SK-N-SH (cell line): ENCODE results near the gene ADRM1. TPM values are rescaled to one million over a fixed set of nuclear protein-coding genes. Genes with fewer than 3 reads are reported as not detected.

Experiments
- CTCF ChIA-PET: fragments of 300-600, 350-600 bp; formaldehyde crosslinking; extraction: SDS; loops from one replicate; lab custom pipeline; 2021; lab: Yijun Ruan, JAX
- POLR2A ChIA-PET: fragments of 350-600 bp; sonication (Branson Sonifier 250); formaldehyde crosslinking; extraction: SDS; loops from one replicate; lab custom pipeline; 2020; ENCODE audit warnings: antibody characterized with exemption, inconsistent platforms; lab: Yijun Ruan, JAX
- DNase-seq: peaks from one replicate; pipeline ENCODE4 v3.0.0; 2012
- H2AFZ ChIP-seq: fragments of 200-600 bp; sonication (generic); 2 replicates; pipeline ENCODE4 v1.8.1; 2016; ENCODE audit warnings: antibody characterized with exemption, mild to moderate bottlenecking, low read depth
- H3F3A ChIP-seq: fragments of 200-600 bp; sonication (generic); replicated peaks from 2 replicates; pipeline ENCODE3; 2016; ENCODE audit warnings: antibody characterized with exemption, mild to moderate bottlenecking; ENCODE audit not compliant: insufficient read depth
- H3K27ac ChIP-seq, 2 experiments: fragments of 200-500 bp in 1 of 2; fragments of 200-600 bp in 1 of 2; sonication (Bioruptor generic) in 1 of 2; sonication (generic), shearing (Covaris generic) in 1 of 2; 2 replicates each; pipeline versions ENCODE4 v1.5.1 to v1.6.1; 2014 to 2016; ENCODE audit warnings: low read depth in 2 of 2, inconsistent platforms in 1 of 2, low read length in 1 of 2, mild to moderate bottlenecking in 1 of 2, mixed read lengths in 1 of 2
- H3K27me3 ChIP-seq: fragments of 200-600 bp; sonication (generic), shearing (Covaris generic); 2 replicates; pipeline ENCODE4 v1.6.1; 2016; ENCODE audit warnings: mixed run types; ENCODE audit not compliant: insufficient read depth
- H3K36me3 ChIP-seq, 2 experiments: fragments of 200-500 bp in 1 of 2; fragments of 200-600 bp in 1 of 2; sonication (Bioruptor generic) in 1 of 2; sonication (generic) in 1 of 2; replicated peaks in 1 of 2; 2 replicates each; pipeline versions ENCODE3 to v1.5.1; 2014 to 2016; ENCODE audit warnings: low read length in 1 of 2, mild to moderate bottlenecking in 1 of 2; ENCODE audit not compliant: insufficient read depth in 2 of 2, control insufficient read depth in 1 of 2
- H3K4me1 ChIP-seq, 2 experiments: fragments of 200-500 bp in 1 of 2; fragments of 200-600 bp in 1 of 2; sonication (Bioruptor generic) in 1 of 2; sonication (generic), shearing (Covaris generic) in 1 of 2; 2 replicates each; pipeline versions ENCODE4 v1.5.1 to v1.6.1; 2014 to 2016; ENCODE audit warnings: low read depth in 1 of 2, low read length in 1 of 2, mixed run types in 1 of 2; ENCODE audit not compliant: insufficient read depth in 2 of 2, control insufficient read depth in 1 of 2
- H3K4me2 ChIP-seq: fragments of 200-600 bp; sonication (generic), shearing (Covaris generic); 2 replicates; pipeline ENCODE4 v1.6.1; 2017; ENCODE audit warnings: mixed run types
- H3K4me3 ChIP-seq, 2 experiments: fragments of 200-500 bp in 1 of 2; fragments of 200-600 bp in 1 of 2; sonication (Bioruptor generic) in 1 of 2; sonication (generic), shearing (Covaris generic) in 1 of 2; 2 replicates each; pipeline versions ENCODE4 v1.5.1 to v1.8.1; 2014 to 2016; ENCODE audit warnings: low read depth in 2 of 2, inconsistent platforms in 1 of 2, low read length in 1 of 2, mild to moderate bottlenecking in 1 of 2, mixed read lengths in 1 of 2, moderate library complexity in 1 of 2
- H3K79me2 ChIP-seq: fragments of 200-600 bp; sonication (generic); 2 replicates; pipeline ENCODE4 v1.8.1; 2017; ENCODE audit warnings: mild to moderate bottlenecking; ENCODE audit not compliant: insufficient read depth
- H3K9ac ChIP-seq: fragments of 200-600 bp; sonication (generic); 2 replicates; pipeline ENCODE4 v1.6.1; 2017; ENCODE audit warnings: mixed run types
- H3K9me2 ChIP-seq: fragments of 200-600 bp; sonication (generic); 2 replicates; pipeline ENCODE4 v1.6.1; 2017; ENCODE audit warnings: mixed run types
- H3K9me3 ChIP-seq: fragments of 200-600 bp; sonication (generic); 2 replicates; pipeline ENCODE4 v1.6.1; 2017; ENCODE audit warnings: mixed run types, mild to moderate bottlenecking, moderate library complexity
- H4K20me1 ChIP-seq: fragments of 200-600 bp; sonication (generic); 2 replicates; pipeline ENCODE4 v1.6.1; 2017; ENCODE audit warnings: mild to moderate bottlenecking, mixed run types; ENCODE audit not compliant: insufficient read depth
- CHD2 ChIP-seq: fragments of 150-350 bp; IDR thresholded peaks from 2 replicates; pipeline ENCODE4 v1.6.1; 2018; ENCODE audit warnings: low read length; ENCODE audit not compliant: partially characterized antibody
- ELF1 ChIP-seq: IDR thresholded peaks from 2 replicates; pipeline ENCODE4 v1.4.0; 2012
- EP300 ChIP-seq, 2 experiments: IDR thresholded peaks; 2 replicates each; pipeline versions ENCODE4 v1.4.0 to v1.6.1; 2012; ENCODE audit warnings: borderline replicate concordance in 1 of 2, low read depth in 1 of 2, low read length in 1 of 2
- EZH2phosphoT487 ChIP-seq: fragments of 200-600 bp; sonication (generic); IDR thresholded peaks from 2 replicates; pipeline ENCODE4 v1.6.1; 2017; ENCODE audit warnings: low read depth, mixed run types, mild to moderate bottlenecking, antibody characterized with exemption, moderate library complexity, borderline replicate concordance
- FOXJ3 ChIP-seq: sonication (generic); formaldehyde crosslinking; IDR thresholded peaks from 2 replicates; pipeline ENCODE4 v1.5.1; 2020; ENCODE audit warnings: mild to moderate bottlenecking, missing genetic modification reagents
- GABPA ChIP-seq: IDR thresholded peaks from 2 replicates; pipeline ENCODE4 v1.4.0; 2012; ENCODE audit warnings: low read depth, mild to moderate bottlenecking
- GATA2 ChIP-seq: sonication (generic); formaldehyde crosslinking; IDR thresholded peaks from 2 replicates; pipeline ENCODE4 v1.5.0; 2020; ENCODE audit warnings: mild to moderate bottlenecking, missing genetic modification reagents
- JUND ChIP-seq: IDR thresholded peaks from 2 replicates; pipeline ENCODE4 v1.4.0; 2012
- MEF2A ChIP-seq: IDR thresholded peaks from 2 replicates; pipeline ENCODE4 v1.4.0; 2012; ENCODE audit warnings: low read depth, borderline replicate concordance
- MXI1 ChIP-seq: IDR thresholded peaks from 2 replicates; pipeline ENCODE4 v1.6.1; 2012; ENCODE audit warnings: mild to moderate bottlenecking, low read depth, low read length, improper control_type of control experiment
- NFIC ChIP-seq: IDR thresholded peaks from 2 replicates; pipeline ENCODE4 v1.4.0; 2012; ENCODE audit warnings: borderline replicate concordance
- NRF1 ChIP-seq: IDR thresholded peaks from 2 replicates; pipeline ENCODE4 v1.6.1; 2012; ENCODE audit warnings: low read depth, mild to moderate bottlenecking, low read length
- RFX5 ChIP-seq: IDR thresholded peaks from 2 replicates; pipeline ENCODE4 v1.6.1; 2012; ENCODE audit warnings: mild to moderate bottlenecking, improper control_type of control experiment, low read length
- TAF1 ChIP-seq: IDR thresholded peaks from 2 replicates; pipeline ENCODE4 v1.6.1; 2012; ENCODE audit warnings: low read depth, mild to moderate bottlenecking, low read length, moderate library complexity, borderline replicate concordance
- TCF12 ChIP-seq: IDR thresholded peaks from 2 replicates; pipeline ENCODE4 v1.4.0; 2012
- TEAD4 ChIP-seq: IDR thresholded peaks from 2 replicates; pipeline ENCODE4 v1.4.0; 2012; ENCODE audit warnings: mild to moderate bottlenecking, borderline replicate concordance; ENCODE audit not compliant: insufficient read depth
- YY1 ChIP-seq: IDR thresholded peaks from 2 replicates; pipeline ENCODE4 v1.4.0; 2012; ENCODE audit warnings: low read depth, mild to moderate bottlenecking
- WGBS: methylation state at CpG from one replicate; pipeline ENCODE4 v1.1.6; 2017; ENCODE audit warnings: low lambda C conversion rate; 5-methylcytosine and 5-hydroxymethylcytosine counted together
- polyA plus RNA-seq, 3 experiments: library from polyadenylated mRNA; depleted of rRNA; stranded (reverse); fragments of >200 nt; gene quantifications; 2 replicates each; pipeline ENCODE4 v1.2.3, GENCODE V29; 2012
- TF ChIP-seq, protein P1 (sequence below): fragments of 200-600 bp; sonication (generic); IDR thresholded peaks from 2 replicates; pipeline ENCODE4 v1.6.1; 2017; ENCODE audit warnings: antibody characterized with exemption, mild to moderate bottlenecking, moderate library complexity
- TF ChIP-seq, protein P2 (sequence below): IDR thresholded peaks from 2 replicates; pipeline ENCODE4 v1.6.1; 2012; ENCODE audit warnings: mild to moderate bottlenecking, low read depth, low read length, moderate library complexity

ADRM1 gene
- polyA plus RNA-seq, 1 of the 3 experiments (the other 2 are of a cell fraction) = 142 TPM

DNA sequence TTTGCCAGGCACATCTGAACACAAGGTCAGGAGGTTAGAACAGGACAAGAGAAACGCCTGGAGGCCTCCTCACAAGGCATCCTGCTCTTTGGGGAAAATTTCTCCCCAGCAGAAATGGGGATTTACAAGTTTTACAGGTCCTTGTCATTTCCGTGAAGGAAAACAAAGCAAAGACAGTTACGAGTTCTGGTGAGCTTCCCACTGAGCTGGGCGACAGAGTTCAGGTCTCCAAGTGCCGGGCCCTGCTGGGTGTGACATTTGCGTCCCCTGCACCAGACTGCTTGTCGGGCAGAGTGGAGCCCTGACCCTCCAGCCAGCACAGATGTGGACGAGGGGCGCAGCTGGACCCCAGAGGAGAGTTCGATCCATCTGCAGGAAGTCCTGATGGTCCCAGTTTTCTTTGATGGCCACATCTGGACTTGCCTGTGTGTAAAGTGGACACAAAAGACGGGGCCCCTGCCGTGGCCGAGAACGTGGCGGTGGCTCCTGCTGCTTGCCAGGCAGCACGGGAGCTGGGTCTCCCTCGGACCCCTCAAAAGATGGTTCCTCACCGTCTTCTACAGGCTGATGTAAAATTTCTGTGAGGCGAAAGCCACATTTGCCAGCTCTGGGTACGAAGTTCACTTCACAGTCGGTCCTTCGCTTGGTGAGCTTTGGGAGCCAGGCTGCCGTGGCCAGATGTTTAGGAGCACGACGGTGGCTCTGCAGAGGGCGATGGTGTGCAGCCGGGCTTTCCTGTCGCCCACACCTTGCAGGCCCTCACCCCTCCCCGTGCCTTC lies 5.2 kb upstream of the ADRM1 start:
- Histone ChIP-seq H3K79me2 (no peaks in the 10 kb centered on the region), H3K27ac (no peak overlapping the region), H3F3A (peaks cover 12% of the 10 kb centered on the region), H3K4me2 (no peak overlapping the region), H3K36me3 (peaks cover 5 to 37% of the 10 kb centered on the region in 2 experiments), H2AFZ (no peak overlapping the region), H3K4me3 (no peak overlapping the region), H3K9me3 (no peaks in the 10 kb centered on the region), H3K4me1 (no peaks in the 10 kb centered on the region), H3K27me3 (no peaks in the 10 kb centered on the region), H4K20me1 (no peaks in the 10 kb centered on the region), H3K9me2 (no peaks in the 10 kb centered on the region), H3K9ac (no peak overlapping the region)
- TF ChIP-seq NRF1 (no peak), MEF2A (no peak), GABPA (no peak), TAF1 (no peak), MXI1 (no peak), ELF1 (no peak)
- TF ChIP-seq, protein P1, sequence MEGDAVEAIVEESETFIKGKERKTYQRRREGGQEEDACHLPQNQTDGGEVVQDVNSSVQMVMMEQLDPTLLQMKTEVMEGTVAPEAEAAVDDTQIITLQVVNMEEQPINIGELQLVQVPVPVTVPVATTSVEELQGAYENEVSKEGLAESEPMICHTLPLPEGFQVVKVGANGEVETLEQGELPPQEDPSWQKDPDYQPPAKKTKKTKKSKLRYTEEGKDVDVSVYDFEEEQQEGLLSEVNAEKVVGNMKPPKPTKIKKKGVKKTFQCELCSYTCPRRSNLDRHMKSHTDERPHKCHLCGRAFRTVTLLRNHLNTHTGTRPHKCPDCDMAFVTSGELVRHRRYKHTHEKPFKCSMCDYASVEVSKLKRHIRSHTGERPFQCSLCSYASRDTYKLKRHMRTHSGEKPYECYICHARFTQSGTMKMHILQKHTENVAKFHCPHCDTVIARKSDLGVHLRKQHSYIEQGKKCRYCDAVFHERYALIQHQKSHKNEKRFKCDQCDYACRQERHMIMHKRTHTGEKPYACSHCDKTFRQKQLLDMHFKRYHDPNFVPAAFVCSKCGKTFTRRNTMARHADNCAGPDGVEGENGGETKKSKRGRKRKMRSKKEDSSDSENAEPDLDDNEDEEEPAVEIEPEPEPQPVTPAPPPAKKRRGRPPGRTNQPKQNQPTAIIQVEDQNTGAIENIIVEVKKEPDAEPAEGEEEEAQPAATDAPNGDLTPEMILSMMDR = no peak
- no peak for DNase-seq
- 94% methylated on average over 29 of the region's 29 CpGs for WGBS
- CTCF ChIA-PET = interaction anchor here (1.0 to 1.4 kb wide), 3 partner anchors 26 to 112 kb away, joined by 3 to 5 read pairs (median 4); no protein-coding TSS in a partner anchor
- POLR2A ChIA-PET = no interaction called here

DNA sequence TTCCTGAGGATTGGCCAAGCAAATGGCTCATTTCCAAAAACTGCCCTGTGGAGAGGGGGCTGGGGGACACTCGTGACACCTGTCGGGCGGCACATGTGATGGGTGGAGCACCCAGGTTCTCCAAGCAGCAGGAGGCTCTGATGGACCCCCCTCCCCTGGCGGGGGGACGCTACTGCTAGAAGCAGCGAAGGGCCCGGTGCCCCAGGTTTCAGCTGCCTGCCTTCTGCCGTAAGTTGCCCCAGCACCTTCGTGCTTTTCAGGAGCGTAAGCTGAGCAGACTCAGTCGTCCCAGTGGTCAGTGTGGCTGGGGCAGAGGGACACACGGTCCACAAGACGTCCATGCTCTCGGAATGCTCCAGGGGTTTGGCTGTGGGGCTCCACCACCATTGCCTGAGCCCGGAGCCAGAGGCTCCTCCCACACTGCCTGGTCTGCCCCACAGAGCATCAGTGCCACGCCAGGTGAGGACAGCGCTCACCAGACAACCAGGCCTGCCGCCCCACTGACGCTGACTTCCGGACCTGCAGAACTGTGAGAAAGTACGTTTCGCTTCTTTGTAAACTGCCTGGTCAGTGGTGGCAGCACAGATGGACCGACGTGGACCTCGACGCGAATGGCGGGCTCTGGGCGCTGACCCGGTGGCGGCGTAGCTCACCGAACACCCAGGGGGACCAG lies 4.1 kb upstream of the ADRM1 start:
- ChIA-PET CTCF (interaction anchor here (1.0 to 3.2 kb wide), 2 partner anchors 70 to 84 kb away, joined by 3 to 25 read pairs; no protein-coding TSS in a partner anchor), POLR2A (no interaction called here)
- no peak overlapping the region for H3K27ac ChIP-seq
- peaks cover 12% of the 10 kb centered on the region for H3F3A ChIP-seq
- no peak overlapping the region for H3K4me3 ChIP-seq
- TF ChIP-seq RFX5 (no peak), NFIC (no peak), JUND (no peak), FOXJ3 (no peak), EP300 (IDR thresholded peaks at IDR 0.05; ENCODE audit: borderline replicate concordance in 1 of 2, low read depth in 1 of 2, low read length in 1 of 2) (no peak), ELF1 (no peak), YY1 (no peak), TAF1 (no peak), CHD2 (no peak), EZH2phosphoT487 (no peak), TCF12 (no peak), TEAD4 (no peak), GATA2 (CRISPR knock-in tag) (no peak)
- TF ChIP-seq, protein P2, sequence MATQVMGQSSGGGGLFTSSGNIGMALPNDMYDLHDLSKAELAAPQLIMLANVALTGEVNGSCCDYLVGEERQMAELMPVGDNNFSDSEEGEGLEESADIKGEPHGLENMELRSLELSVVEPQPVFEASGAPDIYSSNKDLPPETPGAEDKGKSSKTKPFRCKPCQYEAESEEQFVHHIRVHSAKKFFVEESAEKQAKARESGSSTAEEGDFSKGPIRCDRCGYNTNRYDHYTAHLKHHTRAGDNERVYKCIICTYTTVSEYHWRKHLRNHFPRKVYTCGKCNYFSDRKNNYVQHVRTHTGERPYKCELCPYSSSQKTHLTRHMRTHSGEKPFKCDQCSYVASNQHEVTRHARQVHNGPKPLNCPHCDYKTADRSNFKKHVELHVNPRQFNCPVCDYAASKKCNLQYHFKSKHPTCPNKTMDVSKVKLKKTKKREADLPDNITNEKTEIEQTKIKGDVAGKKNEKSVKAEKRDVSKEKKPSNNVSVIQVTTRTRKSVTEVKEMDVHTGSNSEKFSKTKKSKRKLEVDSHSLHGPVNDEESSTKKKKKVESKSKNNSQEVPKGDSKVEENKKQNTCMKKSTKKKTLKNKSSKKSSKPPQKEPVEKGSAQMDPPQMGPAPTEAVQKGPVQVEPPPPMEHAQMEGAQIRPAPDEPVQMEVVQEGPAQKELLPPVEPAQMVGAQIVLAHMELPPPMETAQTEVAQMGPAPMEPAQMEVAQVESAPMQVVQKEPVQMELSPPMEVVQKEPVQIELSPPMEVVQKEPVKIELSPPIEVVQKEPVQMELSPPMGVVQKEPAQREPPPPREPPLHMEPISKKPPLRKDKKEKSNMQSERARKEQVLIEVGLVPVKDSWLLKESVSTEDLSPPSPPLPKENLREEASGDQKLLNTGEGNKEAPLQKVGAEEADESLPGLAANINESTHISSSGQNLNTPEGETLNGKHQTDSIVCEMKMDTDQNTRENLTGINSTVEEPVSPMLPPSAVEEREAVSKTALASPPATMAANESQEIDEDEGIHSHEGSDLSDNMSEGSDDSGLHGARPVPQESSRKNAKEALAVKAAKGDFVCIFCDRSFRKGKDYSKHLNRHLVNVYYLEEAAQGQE = no peak
- H3K4me1 ChIP-seq = peaks cover 0 to 2% of the 10 kb centered on the region in 2 experiments; a peak in 1 of 4 replicates
- peaks cover 5% of the 10 kb centered on the region for H4K20me1 ChIP-seq
- H3K27me3 ChIP-seq = no peaks in the 10 kb centered on the region
- H3K9me3 ChIP-seq = no peaks in the 10 kb centered on the region
- peaks cover 6 to 31% of the 10 kb centered on the region in 2 experiments for H3K36me3 ChIP-seq
- 98% methylated on average over 21 of the region's 33 CpGs for WGBS
- no peak for DNase-seq
- no peak overlapping the region for H3K9ac ChIP-seq
- H3K79me2 ChIP-seq = peaks cover 10% of the 10 kb centered on the region
- H3K4me2 ChIP-seq = no peak overlapping the region
- H3K9me2 ChIP-seq = no peaks in the 10 kb centered on the region
- H2AFZ ChIP-seq = no peak overlapping the region
